ENCODE results near the gene UBE2Z. TPM values are rescaled to one million over a fixed set of nuclear protein-coding genes. Genes with fewer than 3 reads are reported as not detected.
A peak's percentile ranks its signal among the peaks of the same experiment; 100 is the strongest.

Gene UBE2Z
- total and polyA plus RNA-seq, 9 of the 15 experiments (the other 6 are each of a cell fraction or from before 2014, with no cell fraction given) = 11.8 to 89.0 (median 38.2) TPM

DNA sequence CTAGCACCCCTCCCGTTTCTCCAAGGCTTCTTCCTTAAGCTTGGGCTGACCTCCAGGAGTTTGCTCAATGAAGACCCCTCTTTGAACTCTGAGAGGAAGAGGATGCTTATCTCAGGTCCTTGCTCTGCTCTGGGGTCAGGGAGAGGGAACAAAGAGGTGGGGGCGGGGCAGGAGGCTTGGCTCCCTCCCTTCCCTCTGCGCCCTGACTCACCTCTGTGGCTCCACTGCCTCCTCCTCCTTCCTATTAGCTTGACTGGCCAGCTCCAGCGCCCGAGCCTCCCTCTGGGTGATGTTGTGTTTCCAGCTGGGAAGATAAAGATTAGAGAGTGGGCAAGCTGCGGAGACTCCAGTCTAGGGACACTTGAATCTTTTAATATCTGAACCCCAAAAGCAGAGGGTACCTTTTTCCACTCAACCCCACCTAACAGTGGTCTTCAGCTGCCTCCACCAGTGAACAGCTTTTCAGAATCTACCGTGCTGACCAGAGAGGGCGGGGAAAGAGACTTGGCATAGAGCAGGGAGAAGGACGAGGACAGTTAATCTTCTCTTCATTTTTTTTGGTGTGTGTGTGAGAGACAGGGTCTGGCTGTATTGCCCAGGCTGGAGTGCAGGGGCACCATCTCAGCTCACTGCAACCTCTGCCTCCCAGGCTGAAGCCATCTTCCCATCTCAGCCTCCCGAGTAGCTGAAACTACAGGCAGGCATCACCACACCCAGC lies 53.5 kb downstream of the UBE2Z start (continued):
- TF ChIP-seq WHSC1 (IDR thresholded peaks at IDR 0.05; ENCODE audit: low read length) (no peak), TRIM28 (IDR thresholded peaks at IDR 0.05) (no peak), CREM (IDR thresholded peaks at IDR 0.05; ENCODE audit: low read depth) (0 out of 2 replicates have a peak, but pooled peaks have one; percentile 22), TEAD4 (IDR thresholded peaks at IDR 0.05; ENCODE audit: low read length) (peak; percentile 17; the same call in 1 of the 2 replicates), TEAD4 (CRISPR knock-in tag; IDR thresholded peaks at IDR 0.05; ENCODE audit: borderline replicate concordance) (no peak), NR2C1 (IDR thresholded peaks at IDR 0.05) (peak; percentile 29; the same call in 1 of the 2 replicates), NR2C1 (tag; IDR thresholded peaks at IDR 0.05) (no peak), ESRRA (IDR thresholded peaks at IDR 0.05; ENCODE audit: borderline replicate concordance, low read depth) (0 out of 2 replicates have a peak, but pooled peaks have one; percentile 26), SMAD4 (CRISPR knock-in tag; conservative IDR thresholded peaks at IDR 0.05) (no peak), ZNF354B (CRISPR knock-in tag; IDR thresholded peaks at IDR 0.05) (no peak), CTBP1 (IDR thresholded peaks at IDR 0.05; ENCODE audit: borderline replicate concordance) (peak; percentile 84; the same call in 1 of the 2 replicates), PHB (CRISPR knock-in tag; IDR thresholded peaks at IDR 0.05) (no peak), EGR1 (conservative IDR thresholded peaks at IDR 0.05) (peak; percentile 61), TGIF2 (CRISPR knock-in tag; IDR thresholded peaks at IDR 0.05) (no peak), RBM25 (IDR thresholded peaks at IDR 0.05; ENCODE audit: low read depth, low read length, severe bottlenecking) (peak; percentile 20), KHSRP (IDR thresholded peaks at IDR 0.05) (no peak), ZNF239 (CRISPR knock-in tag; IDR thresholded peaks at IDR 0.05) (no peak), ZEB2 (IDR thresholded peaks at IDR 0.05) (0 out of 2 replicates have a peak, but pooled peaks have one; percentile 26)
- TF ChIP-seq, protein P1, sequence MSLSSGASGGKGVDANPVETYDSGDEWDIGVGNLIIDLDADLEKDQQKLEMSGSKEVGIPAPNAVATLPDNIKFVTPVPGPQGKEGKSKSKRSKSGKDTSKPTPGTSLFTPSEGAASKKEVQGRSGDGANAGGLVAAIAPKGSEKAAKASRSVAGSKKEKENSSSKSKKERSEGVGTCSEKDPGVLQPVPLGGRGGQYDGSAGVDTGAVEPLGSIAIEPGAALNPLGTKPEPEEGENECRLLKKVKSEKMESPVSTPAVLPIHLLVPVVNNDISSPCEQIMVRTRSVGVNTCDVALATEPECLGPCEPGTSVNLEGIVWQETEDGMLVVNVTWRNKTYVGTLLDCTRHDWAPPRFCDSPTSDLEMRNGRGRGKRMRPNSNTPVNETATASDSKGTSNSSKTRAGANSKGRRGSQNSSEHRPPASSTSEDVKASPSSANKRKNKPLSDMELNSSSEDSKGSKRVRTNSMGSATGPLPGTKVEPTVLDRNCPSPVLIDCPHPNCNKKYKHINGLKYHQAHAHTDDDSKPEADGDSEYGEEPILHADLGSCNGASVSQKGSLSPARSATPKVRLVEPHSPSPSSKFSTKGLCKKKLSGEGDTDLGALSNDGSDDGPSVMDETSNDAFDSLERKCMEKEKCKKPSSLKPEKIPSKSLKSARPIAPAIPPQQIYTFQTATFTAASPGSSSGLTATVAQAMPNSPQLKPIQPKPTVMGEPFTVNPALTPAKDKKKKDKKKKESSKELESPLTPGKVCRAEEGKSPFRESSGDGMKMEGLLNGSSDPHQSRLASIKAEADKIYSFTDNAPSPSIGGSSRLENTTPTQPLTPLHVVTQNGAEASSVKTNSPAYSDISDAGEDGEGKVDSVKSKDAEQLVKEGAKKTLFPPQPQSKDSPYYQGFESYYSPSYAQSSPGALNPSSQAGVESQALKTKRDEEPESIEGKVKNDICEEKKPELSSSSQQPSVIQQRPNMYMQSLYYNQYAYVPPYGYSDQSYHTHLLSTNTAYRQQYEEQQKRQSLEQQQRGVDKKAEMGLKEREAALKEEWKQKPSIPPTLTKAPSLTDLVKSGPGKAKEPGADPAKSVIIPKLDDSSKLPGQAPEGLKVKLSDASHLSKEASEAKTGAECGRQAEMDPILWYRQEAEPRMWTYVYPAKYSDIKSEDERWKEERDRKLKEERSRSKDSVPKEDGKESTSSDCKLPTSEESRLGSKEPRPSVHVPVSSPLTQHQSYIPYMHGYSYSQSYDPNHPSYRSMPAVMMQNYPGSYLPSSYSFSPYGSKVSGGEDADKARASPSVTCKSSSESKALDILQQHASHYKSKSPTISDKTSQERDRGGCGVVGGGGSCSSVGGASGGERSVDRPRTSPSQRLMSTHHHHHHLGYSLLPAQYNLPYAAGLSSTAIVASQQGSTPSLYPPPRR (CRISPR knock-in tag; IDR thresholded peaks at IDR 0.05; ENCODE audit: borderline replicate concordance) = no peak
- TF ChIP-seq, protein P2, sequence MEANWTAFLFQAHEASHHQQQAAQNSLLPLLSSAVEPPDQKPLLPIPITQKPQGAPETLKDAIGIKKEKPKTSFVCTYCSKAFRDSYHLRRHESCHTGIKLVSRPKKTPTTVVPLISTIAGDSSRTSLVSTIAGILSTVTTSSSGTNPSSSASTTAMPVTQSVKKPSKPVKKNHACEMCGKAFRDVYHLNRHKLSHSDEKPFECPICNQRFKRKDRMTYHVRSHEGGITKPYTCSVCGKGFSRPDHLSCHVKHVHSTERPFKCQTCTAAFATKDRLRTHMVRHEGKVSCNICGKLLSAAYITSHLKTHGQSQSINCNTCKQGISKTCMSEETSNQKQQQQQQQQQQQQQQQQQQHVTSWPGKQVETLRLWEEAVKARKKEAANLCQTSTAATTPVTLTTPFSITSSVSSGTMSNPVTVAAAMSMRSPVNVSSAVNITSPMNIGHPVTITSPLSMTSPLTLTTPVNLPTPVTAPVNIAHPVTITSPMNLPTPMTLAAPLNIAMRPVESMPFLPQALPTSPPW (CRISPR knock-in tag; IDR thresholded peaks at IDR 0.05) = peak; percentile 74
- TF ChIP-seq, protein P3, sequence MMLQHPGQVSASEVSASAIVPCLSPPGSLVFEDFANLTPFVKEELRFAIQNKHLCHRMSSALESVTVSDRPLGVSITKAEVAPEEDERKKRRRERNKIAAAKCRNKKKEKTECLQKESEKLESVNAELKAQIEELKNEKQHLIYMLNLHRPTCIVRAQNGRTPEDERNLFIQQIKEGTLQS (IDR thresholded peaks at IDR 0.05) = peak; percentile 62
- TF ChIP-seq, protein P3 (CRISPR knock-in tag; conservative IDR thresholded peaks at IDR 0.05) = no peak
- TF ChIP-seq, protein P4, sequence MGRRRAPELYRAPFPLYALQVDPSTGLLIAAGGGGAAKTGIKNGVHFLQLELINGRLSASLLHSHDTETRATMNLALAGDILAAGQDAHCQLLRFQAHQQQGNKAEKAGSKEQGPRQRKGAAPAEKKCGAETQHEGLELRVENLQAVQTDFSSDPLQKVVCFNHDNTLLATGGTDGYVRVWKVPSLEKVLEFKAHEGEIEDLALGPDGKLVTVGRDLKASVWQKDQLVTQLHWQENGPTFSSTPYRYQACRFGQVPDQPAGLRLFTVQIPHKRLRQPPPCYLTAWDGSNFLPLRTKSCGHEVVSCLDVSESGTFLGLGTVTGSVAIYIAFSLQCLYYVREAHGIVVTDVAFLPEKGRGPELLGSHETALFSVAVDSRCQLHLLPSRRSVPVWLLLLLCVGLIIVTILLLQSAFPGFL (CRISPR knock-in tag; IDR thresholded peaks at IDR 0.05) = no peak
